Calu3 (cell line): Measurements from ENCODE around the gene PRR29. TPM values are rescaled to one million over a fixed set of nuclear protein-coding genes. Genes with fewer than 3 reads are reported as not detected.

Experiments used
- BruUV-seq: library from RNA; stranded (reverse); fragments of 400-500 nt; replicated peaks from 2 replicates; lab custom pipeline; 2021; lab: Mats Ljungman, UMichigan
- CTCF ChIA-PET: fragments of 300-600 bp; sonication (Branson Sonifier 250); formaldehyde crosslinking; loops from one replicate; lab custom pipeline; 2022; ENCODE audit warnings: antibody characterized with exemption; lab: Charles Lee
- DNase-seq: peaks from one replicate; pipeline ENCODE4 v3.0.0; 2022
- H3K27ac Mint-ChIP-seq: one replicate; pipeline ENCODE4 v1.8.0; 2022; ENCODE audit warnings: mixed read lengths; ENCODE audit not compliant: unreplicated experiment
- H3K27me3 Mint-ChIP-seq: one replicate; pipeline ENCODE4 v1.8.0; 2022; ENCODE audit warnings: mixed read lengths; ENCODE audit not compliant: unreplicated experiment
- H3K36me3 Mint-ChIP-seq: one replicate; pipeline ENCODE4 v1.8.0; 2022; ENCODE audit warnings: mild to moderate bottlenecking, moderate library complexity, mixed read lengths; ENCODE audit not compliant: insufficient read depth, unreplicated experiment
- H3K4me1 Mint-ChIP-seq: one replicate; pipeline ENCODE4 v1.8.0; 2022; ENCODE audit warnings: mild to moderate bottlenecking, low read depth, mixed read lengths; ENCODE audit not compliant: unreplicated experiment
- H3K4me3 Mint-ChIP-seq: one replicate; pipeline ENCODE4 v1.8.0; 2022; ENCODE audit warnings: mild to moderate bottlenecking, low read depth, moderate library complexity, mixed read lengths; ENCODE audit not compliant: unreplicated experiment
- H3K9me3 Mint-ChIP-seq: one replicate; pipeline ENCODE4 v1.8.0; 2022; ENCODE audit warnings: low read depth, mixed read lengths; ENCODE audit not compliant: unreplicated experiment
- intact Hi-C: fragments of 100-400 bp; cut with micrococcal nuclease; formaldehyde crosslinking; loops from one replicate; pipeline ENCODE4 v1.10.0; 2022; ENCODE audit not compliant: unreplicated experiment
- total RNA-seq: library from RNA; stranded (reverse); gene quantifications from 2 replicates; pipeline ENCODE4 v1.2.3, GENCODE V29; 2022
- TF ChIP-seq, protein P1 (sequence below): fragments of 200-600 bp; IDR thresholded peaks from one replicate; pipeline ENCODE4 v1.8.0; 2022; ENCODE audit warnings: antibody characterized with exemption; ENCODE audit not compliant: unreplicated experiment

Gene PRR29
- total RNA-seq, 1 experiment from 2014 or later, result 0.61 TPM

DNA sequence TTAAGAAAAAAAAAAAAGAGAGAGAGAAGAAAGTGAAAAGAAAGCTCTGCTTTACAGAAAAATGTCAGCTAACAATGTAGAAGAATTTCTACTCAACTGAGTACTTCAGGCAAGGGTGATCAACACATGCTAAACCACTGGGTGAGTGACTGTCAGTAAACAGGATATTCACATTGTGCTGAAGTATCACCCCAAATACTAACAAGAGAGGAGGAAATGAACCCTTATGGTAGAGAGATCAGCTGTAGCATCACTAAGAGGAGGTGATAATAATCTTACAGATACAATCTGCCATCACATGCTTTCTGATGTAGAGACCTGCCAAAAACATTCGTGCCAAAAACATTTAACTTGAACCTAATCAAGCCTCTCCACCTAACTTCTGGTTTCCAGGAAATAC lies 53.0 kb downstream of the PRR29 start:
- CTCF ChIA-PET, result interaction anchor here (0.7 kb wide), 1 partner anchor 33 kb away, joined by 3 read pairs; no protein-coding TSS in a partner anchor
- TF ChIP-seq, protein P1, sequence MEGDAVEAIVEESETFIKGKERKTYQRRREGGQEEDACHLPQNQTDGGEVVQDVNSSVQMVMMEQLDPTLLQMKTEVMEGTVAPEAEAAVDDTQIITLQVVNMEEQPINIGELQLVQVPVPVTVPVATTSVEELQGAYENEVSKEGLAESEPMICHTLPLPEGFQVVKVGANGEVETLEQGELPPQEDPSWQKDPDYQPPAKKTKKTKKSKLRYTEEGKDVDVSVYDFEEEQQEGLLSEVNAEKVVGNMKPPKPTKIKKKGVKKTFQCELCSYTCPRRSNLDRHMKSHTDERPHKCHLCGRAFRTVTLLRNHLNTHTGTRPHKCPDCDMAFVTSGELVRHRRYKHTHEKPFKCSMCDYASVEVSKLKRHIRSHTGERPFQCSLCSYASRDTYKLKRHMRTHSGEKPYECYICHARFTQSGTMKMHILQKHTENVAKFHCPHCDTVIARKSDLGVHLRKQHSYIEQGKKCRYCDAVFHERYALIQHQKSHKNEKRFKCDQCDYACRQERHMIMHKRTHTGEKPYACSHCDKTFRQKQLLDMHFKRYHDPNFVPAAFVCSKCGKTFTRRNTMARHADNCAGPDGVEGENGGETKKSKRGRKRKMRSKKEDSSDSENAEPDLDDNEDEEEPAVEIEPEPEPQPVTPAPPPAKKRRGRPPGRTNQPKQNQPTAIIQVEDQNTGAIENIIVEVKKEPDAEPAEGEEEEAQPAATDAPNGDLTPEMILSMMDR, result no peak
- no TSS peak for BruUV-seq
- Mint-ChIP-seq H3K4me1 (no peaks in the 10 kb centered on the region), H3K27me3 (no peaks in the 10 kb centered on the region), H3K36me3 (peaks cover 10% of the 10 kb centered on the region), H3K27ac (no peak overlapping the region), H3K4me3 (no peak overlapping the region), H3K9me3 (no peaks in the 10 kb centered on the region)
- no peak for DNase-seq
- intact Hi-C loops, result no loop called here

DNA sequence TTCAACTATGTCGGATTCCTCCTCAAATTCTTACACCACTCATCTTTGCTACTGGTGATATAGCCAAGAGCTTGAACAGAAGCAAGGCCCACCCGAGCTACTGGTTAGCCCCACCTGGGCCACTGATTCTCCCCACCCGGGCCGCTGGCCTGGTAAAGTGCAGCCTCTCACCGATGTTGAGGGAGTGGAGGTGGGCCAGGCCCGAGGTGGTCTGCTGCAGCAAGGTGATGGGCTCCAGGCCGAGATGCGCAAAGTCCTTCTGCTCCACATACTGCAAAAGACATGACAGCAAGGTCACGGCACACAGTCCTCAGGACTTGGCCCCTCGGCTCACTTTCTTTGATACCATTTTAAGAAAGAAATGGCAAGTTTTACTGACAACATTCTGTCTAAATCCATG lies 55.0 kb downstream of the PRR29 start:
- CTCF ChIA-PET, result no interaction called here
- intact Hi-C loops, result no loop called here
- H3K36me3 Mint-ChIP-seq, result peaks cover 19% of the 10 kb centered on the region
- no peak for DNase-seq
- TF ChIP-seq, protein P1, result no peak
- no peaks in the 10 kb centered on the region for H3K27me3 Mint-ChIP-seq
- H3K9me3 Mint-ChIP-seq, result no peaks in the 10 kb centered on the region
- BruUV-seq, result no TSS peak
- H3K4me1 Mint-ChIP-seq, result no peaks in the 10 kb centered on the region
- H3K4me3 Mint-ChIP-seq, result no peak overlapping the region
- H3K27ac Mint-ChIP-seq, result no peak overlapping the region

Other genes starting within 250 kb of the PRR29 start
- 80.5 and 82.0 TPM in 2 replicates for gene CCDC47, start 224.8 kb upstream of the PRR29 start, total RNA-seq
- gene DDX42, start 224.2 kb upstream of the PRR29 start, total RNA-seq, result 87.8 and 99.5 TPM in 2 replicates
- 91.4 and 95.1 TPM in 2 replicates for gene PSMC5, start 170.9 kb upstream of the PRR29 start, total RNA-seq
- 43.3 and 46.0 TPM in 2 replicates for gene FTSJ3, start 170.7 kb upstream of the PRR29 start, total RNA-seq
- 46.7 and 50.6 TPM in 2 replicates for gene SMARCD2, start 155.7 kb upstream of the PRR29 start, total RNA-seq
- not detected in 2 replicates for gene CSH2, start 124.7 kb upstream of the PRR29 start, total RNA-seq
- gene GH2, start 116.4 kb upstream of the PRR29 start, total RNA-seq, result not detected in 2 replicates
- not detected in 2 replicates for gene CSH1, start 101.8 kb upstream of the PRR29 start, total RNA-seq
- gene CSHL1, start 87.1 kb upstream of the PRR29 start, total RNA-seq, result not detected in 2 replicates
- not detected in 2 replicates for gene GH1, start 79.5 kb upstream of the PRR29 start, total RNA-seq
- gene CD79B, start 66.0 kb upstream of the PRR29 start, total RNA-seq, result not detected in 2 replicates
- not detected in 2 replicates for gene SCN4A, start 25.4 kb upstream of the PRR29 start, total RNA-seq
- gene ICAM2, start 22.3 kb downstream of the PRR29 start, total RNA-seq, result 3.6 and 4.4 TPM in 2 replicates
- gene ERN1, start 131.8 kb downstream of the PRR29 start, total RNA-seq, result 16.5 and 17.3 TPM in 2 replicates